H1 (cell line): ENCODE results near the gene FARS2. TPM values are rescaled to one million over a fixed set of nuclear protein-coding genes. Genes with fewer than 3 reads are reported as not detected.

Source experiments
- CTBP2 ChIP-seq: IDR thresholded peaks from 2 replicates; pipeline ENCODE4 v1.7.0; 2011; ENCODE audit warnings: borderline replicate concordance, mild to moderate bottlenecking, moderate library complexity, mixed read lengths, low read length; ENCODE audit not compliant: insufficient read depth, insufficient read length
- KDM1A ChIP-seq: fragments of 200-600, 300-600 bp; sonication (generic); IDR thresholded peaks from 2 replicates; pipeline ENCODE4 v1.7.1; 2016; ENCODE audit warnings: mild to moderate bottlenecking, low read length, borderline replicate concordance
- MAFK ChIP-seq: IDR thresholded peaks from 2 replicates; pipeline ENCODE4 v1.6.1; 2012; ENCODE audit warnings: low read depth, mild to moderate bottlenecking, improper control_type of control experiment, low read length
- polyA plus RNA-seq, 7 experiments: library from polyadenylated mRNA; depleted of rRNA in 3 of 7; stranded (reverse) in 5 of 7; unstranded in 2 of 7; fragments of >200 nt in 5 of 7; fragments of 200-250 nt in 2 of 7; gene quantifications; 1 replicate in 5 of 7; 2 replicates in 1 of 7; 4 replicates in 1 of 7; pipeline versions ENCODE4 v1.2.1 to v1.2.3, GENCODE V29; 2011 to 2013; ENCODE audit warnings: missing spikeins in 2 of 7, mixed read lengths in 2 of 7
- total RNA-seq: library from RNA; stranded (reverse); fragmentation: NEBNext Ultra II Directional; extraction: Animal tissue kit (Norgen Biotek cat#: 25700); gene quantifications from 2 replicates; pipeline ENCODE4 v1.2.1, GENCODE V29; 2021
- TF ChIP-seq, protein P1 (sequence below): fragments of 300-600 bp; sonication (generic); IDR thresholded peaks from 2 replicates; pipeline ENCODE4 v1.7.1; 2012; ENCODE audit warnings: low read length, moderate library complexity, mild to moderate bottlenecking, inconsistent platforms; ENCODE audit not compliant: insufficient replicate concordance

The FARS2 gene
- total and polyA plus RNA-seq, 2 of the 8 experiments (the other 6 are each of a cell fraction or from before 2014, with no cell fraction given): 11.7 to 14.4 TPM

DNA sequence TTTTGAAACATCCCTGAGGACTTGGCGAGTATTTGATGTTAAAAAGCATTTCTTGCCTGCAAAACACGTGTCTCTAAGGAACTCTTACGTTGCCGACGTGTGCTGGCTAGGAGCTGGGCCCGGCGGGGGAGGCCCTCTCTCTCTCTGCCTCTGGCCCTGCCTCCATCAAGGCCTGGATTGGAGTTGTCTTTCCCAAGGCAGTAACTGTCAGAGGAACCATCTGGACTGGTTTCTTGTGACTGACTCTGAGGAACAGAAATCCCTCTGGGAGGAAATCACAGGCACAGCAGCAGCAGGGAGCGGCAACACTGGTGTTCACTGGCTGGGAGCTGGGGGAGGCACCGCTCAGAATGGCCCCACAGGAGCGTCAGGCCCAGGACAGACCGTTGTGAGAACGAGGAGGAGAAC is 501.3 kb downstream of the FARS2 start (continued):
- TF ChIP-seq, protein P1, sequence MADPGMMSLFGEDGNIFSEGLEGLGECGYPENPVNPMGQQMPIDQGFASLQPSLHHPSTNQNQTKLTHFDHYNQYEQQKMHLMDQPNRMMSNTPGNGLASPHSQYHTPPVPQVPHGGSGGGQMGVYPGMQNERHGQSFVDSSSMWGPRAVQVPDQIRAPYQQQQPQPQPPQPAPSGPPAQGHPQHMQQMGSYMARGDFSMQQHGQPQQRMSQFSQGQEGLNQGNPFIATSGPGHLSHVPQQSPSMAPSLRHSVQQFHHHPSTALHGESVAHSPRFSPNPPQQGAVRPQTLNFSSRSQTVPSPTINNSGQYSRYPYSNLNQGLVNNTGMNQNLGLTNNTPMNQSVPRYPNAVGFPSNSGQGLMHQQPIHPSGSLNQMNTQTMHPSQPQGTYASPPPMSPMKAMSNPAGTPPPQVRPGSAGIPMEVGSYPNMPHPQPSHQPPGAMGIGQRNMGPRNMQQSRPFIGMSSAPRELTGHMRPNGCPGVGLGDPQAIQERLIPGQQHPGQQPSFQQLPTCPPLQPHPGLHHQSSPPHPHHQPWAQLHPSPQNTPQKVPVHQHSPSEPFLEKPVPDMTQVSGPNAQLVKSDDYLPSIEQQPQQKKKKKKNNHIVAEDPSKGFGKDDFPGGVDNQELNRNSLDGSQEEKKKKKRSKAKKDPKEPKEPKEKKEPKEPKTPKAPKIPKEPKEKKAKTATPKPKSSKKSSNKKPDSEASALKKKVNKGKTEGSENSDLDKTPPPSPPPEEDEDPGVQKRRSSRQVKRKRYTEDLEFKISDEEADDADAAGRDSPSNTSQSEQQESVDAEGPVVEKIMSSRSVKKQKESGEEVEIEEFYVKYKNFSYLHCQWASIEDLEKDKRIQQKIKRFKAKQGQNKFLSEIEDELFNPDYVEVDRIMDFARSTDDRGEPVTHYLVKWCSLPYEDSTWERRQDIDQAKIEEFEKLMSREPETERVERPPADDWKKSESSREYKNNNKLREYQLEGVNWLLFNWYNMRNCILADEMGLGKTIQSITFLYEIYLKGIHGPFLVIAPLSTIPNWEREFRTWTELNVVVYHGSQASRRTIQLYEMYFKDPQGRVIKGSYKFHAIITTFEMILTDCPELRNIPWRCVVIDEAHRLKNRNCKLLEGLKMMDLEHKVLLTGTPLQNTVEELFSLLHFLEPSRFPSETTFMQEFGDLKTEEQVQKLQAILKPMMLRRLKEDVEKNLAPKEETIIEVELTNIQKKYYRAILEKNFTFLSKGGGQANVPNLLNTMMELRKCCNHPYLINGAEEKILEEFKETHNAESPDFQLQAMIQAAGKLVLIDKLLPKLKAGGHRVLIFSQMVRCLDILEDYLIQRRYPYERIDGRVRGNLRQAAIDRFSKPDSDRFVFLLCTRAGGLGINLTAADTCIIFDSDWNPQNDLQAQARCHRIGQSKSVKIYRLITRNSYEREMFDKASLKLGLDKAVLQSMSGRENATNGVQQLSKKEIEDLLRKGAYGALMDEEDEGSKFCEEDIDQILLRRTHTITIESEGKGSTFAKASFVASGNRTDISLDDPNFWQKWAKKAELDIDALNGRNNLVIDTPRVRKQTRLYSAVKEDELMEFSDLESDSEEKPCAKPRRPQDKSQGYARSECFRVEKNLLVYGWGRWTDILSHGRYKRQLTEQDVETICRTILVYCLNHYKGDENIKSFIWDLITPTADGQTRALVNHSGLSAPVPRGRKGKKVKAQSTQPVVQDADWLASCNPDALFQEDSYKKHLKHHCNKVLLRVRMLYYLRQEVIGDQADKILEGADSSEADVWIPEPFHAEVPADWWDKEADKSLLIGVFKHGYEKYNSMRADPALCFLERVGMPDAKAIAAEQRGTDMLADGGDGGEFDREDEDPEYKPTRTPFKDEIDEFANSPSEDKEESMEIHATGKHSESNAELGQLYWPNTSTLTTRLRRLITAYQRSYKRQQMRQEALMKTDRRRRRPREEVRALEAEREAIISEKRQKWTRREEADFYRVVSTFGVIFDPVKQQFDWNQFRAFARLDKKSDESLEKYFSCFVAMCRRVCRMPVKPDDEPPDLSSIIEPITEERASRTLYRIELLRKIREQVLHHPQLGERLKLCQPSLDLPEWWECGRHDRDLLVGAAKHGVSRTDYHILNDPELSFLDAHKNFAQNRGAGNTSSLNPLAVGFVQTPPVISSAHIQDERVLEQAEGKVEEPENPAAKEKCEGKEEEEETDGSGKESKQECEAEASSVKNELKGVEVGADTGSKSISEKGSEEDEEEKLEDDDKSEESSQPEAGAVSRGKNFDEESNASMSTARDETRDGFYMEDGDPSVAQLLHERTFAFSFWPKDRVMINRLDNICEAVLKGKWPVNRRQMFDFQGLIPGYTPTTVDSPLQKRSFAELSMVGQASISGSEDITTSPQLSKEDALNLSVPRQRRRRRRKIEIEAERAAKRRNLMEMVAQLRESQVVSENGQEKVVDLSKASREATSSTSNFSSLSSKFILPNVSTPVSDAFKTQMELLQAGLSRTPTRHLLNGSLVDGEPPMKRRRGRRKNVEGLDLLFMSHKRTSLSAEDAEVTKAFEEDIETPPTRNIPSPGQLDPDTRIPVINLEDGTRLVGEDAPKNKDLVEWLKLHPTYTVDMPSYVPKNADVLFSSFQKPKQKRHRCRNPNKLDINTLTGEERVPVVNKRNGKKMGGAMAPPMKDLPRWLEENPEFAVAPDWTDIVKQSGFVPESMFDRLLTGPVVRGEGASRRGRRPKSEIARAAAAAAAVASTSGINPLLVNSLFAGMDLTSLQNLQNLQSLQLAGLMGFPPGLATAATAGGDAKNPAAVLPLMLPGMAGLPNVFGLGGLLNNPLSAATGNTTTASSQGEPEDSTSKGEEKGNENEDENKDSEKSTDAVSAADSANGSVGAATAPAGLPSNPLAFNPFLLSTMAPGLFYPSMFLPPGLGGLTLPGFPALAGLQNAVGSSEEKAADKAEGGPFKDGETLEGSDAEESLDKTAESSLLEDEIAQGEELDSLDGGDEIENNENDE: no peak
- TF ChIP-seq CTBP2: no peak
- no peak for TF ChIP-seq MAFK
- no peak for TF ChIP-seq KDM1A
